Non-pigmented ciliary epithelial cell (primary cell): ENCODE data around the gene MAB21L4.

Experiments
- DNase-seq: peaks from one replicate; pipeline ENCODE4 v3.0.0-alpha.2; 2010; ENCODE audit warnings: low read depth

MAB21L4 gene

DNA sequence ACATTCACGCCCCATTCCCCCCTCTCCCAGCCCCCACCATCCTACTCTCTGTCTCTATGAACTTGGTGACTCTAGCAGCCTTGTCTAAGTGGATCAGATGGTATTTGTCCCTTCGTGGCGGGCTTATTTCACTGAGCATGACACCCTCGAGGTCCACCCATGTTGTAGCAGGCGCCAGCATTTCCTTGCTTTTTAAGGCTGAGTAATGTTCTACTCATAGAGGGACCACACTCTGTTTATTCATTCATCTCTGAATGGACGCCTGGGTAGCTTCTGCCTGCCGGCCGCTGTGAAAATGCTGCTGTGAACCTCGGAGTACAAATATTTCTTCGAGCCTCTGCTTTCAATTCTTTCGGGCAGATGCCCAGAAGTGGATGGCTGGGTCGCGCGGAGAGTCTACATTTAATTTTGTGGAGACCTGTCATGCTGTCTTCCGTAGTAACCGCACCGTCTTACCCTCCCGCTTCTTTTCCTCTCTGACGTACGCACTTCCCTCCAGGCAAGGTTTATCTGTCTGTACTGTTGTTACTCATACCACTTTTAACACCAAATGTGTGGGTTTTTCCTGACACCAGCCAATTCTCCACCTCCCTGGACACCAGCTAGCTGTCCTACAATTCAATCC, 15.8 kb upstream of the MAB21L4 start:
- no peak for DNase-seq

DNA sequence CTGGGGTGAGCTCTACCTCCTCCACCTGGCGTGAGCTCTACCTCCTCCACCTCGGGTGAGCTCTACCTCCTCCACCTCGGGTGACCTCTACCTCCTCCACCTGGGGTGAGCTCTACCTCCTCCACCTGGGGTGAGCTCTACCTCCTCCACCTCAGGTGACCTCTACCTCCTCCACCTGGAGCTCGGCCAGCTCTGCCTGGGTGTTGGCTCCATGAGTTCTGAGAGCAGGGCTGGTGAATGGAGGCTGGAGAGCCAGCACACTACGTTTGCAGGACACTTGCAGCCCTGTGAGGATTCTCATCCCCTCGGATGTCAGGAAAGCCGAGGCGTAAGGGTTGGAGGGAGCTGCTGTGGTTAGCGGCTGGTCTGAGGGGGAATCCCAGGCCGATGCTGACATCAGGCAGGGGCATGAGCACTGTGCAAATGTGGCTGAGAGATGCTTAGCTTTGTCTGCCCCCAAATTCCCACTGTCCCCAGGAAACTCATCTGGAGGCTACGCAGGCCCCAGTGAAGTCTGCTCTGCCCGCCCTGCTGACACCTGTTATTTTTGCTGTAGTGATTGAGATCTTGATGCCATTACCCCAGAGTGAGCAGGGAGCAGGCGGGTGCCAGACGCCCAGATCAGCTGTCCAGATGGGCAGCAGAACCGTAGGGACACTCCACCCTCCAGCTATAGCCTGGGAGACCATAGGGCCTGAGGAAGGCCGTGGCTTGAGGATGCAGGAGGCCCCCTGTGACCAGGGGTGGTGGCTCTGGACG, 13.4 kb upstream of the MAB21L4 start:
- no peak for DNase-seq

DNA sequence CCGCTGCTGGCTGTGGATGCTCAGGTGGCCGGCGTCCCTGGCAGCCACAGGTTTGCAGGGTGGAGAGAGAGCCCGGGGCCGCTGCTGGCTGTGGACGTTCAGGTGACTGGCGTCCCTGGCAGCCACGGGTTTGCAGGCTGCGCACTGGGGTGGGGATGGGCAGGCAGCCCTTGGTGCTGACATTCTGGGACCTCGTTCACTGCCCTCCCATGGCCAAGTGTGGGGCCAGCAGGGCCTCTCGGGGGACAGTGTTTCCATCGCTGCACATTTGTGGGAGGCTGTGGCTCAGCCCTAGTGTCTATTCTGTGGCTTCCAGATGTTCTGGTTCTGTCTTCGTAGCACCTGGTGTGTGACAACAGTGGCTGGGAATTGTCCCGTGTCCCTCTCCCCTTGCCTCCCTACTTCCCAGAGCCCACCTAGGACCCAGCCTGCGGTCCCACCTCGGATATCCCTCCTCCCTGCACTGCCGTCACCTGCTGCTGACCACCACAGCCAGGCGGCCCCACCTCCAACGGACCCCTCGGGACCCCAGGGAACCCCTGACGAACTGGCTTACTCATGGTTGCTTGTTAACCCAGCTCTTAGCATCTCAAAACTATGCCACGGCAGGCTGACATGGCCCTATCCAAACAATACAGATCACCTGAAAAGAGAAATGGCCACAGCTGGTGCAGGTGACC, 11.1 kb upstream of the MAB21L4 start:
- no peak for DNase-seq

DNA sequence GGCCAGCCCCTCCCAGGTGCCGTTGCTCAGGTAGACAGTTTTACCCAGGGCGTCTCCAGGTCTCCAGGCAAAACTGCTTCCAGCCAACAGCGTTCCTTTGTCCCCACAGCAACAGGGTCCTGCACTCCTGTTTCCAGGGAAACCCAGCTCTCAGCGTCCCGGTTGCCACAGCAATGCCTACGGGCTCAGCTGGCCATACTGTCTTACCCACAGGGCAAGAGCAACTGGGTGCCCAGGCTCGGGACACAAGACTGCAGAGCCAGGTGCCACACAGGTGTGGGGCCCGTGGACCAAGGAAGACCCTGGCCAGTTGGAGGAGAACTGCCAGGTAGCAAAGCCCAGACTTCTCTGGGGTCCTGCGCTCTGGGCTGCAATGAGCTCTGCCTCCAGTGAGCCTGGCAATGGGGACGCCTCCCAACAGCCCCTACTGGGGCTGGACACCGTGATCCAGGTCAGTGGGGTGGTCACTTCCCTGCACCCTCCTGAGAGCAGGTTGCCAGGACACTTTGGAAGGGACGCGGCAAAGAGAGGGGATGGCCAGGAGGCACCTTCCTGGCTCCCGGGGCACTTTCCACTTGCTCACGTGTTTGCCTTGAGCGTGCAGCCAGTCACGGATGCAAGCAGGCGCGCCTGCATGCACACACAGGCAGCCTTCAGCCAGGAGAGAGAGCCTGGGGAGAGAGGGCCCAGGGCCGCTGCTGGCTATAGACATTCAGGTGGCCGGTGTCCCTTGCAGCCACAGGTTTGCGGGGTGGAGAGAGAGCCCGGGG, 10.4 kb upstream of the MAB21L4 start, which contains the start of gene CROCC2:
CROCC2 (plus strand) TSS at position 196 of the 770 bp plus-strand sequence; CDS start at position 374, 178 bp downstream.
- no peak for DNase-seq

DNA sequence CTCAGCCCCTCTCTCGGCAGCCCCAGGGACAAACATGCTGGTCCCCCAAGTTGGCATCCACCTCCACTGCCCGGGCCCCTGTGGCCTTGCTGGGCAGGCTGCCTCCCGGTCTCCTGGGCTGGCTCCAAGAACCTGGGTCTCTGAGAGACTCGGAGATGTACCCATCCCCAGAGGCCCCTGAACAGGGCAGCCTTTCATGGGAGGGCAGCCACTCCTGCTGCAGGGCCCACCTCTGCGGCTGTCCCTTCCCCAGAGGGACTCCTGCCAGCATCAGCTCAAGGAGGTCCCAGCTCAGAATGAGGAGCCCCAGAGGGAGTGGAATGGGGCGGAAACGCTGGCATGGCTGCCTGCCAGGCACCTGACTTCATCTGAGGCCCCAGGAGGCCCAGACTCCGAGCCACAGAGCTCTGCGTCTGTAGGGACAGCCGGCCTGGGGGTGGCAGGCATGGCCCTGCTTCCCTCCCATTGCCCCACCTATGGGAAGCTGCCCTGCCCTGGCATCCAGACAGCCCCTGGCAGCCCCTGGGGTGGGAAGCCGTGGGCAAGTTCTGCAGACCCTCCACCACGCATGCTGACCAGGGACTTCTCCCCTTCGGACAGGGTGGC, 9.3 kb upstream of the MAB21L4 start:
- no peak for DNase-seq

DNA sequence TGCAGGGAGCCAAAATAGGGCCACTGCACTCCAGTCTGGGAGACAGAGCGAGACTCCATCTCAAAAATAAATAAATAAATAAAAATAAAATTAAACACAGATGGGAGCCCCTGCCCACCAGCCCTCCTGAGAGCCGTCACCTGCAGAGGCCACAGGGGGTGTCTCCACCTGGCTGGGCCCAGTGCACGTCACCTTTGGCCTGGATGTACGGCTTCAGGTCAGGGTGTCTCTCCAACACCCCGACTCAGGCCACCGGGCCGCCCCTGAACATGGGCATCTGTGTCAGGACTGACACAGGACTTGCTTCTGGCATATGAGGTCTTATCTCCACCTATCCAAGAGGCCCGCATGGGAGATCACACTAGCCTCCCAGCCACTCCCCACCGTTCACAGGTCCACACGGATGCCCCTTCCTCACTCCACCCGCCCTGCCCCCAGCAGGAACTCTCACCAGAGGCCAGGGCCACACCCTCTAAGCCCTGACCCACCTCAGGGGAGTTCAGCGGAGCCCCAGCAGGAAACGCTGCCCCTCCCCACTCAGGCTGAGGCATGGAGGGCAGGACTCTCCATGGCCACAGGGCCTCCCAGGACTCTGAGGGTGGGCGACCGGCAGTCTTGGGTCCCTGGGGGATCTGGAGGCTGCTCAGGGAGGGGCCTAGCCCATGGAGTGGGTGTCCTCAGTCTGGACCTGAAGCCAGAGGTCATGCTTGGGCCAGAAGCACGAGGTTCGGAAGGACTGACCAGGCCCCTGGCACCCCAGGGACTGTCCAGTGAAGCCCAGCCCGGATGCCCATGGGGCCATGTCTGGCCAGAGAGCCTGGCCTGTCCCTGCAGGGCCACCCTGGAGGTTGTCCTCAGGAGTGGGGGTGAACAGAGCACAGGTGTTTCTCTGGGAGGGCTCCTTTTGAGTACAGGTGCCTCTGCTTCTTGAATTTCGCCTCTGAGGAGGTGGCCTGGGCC, 8.5 kb upstream of the MAB21L4 start:
- no peak for DNase-seq

DNA sequence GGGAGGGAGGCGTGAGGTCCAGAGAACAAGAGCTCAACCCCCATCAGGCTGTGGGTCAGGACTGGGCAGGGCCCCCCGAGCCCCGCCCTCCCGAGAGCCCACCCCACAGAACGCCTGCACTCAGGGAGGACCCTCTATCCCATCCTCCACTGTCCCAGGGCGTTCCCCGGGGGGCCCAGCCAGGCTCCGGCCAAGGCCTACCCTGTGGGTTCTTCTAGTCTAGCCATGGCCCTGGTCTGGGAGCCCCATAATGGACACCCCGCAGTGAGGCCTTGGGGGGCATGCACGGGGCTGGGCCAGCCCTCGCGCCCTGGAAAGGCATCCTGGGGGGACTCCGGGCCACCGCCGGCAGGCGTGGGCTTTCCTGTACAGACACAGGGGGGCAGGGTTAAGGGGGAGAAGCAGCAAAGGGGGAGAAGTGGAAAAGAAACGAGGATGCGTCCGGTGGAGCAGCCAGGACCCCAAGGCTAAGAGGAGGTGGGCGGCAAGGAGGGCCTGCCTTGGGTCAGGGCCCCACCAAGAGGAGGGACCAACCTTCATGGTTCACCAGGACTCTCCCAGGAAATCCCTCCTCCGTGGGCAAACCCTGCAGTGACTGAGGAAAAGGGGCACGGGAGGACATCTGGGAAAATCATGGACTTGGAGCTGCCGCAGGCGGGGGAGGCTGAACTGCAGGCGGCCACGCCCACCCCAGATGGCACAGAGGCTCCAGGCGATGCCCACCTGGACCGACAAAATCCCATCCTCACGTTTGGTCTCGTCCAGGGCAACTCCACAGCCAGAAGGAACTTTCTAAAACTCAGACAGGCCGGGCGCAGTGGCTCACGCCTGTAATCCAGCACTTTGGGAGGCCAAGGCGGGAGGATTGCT, 7.5 kb upstream of the MAB21L4 start:
- no peak for DNase-seq

DNA sequence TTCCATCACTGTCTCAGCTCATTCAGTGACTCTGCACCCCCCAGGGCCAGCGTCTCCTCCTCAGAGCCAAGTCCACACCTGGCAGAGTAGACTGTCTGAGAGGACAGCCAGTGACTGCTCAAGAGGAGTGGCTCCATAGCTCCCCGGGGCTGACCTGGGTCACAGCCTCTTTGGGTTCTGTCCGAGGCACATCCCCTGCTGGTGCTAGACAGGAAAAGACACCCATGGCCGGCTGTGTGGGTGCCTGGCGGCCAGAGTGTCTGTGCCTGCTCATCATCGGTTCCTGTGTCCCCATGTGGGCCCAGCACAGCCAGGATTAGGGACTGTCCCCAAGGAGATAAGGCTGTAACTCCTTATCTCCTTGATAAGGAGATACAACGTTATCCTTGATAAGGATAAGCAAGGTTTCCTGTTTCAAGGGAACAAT, 6.7 kb upstream of the MAB21L4 start:
- no peak for DNase-seq

DNA sequence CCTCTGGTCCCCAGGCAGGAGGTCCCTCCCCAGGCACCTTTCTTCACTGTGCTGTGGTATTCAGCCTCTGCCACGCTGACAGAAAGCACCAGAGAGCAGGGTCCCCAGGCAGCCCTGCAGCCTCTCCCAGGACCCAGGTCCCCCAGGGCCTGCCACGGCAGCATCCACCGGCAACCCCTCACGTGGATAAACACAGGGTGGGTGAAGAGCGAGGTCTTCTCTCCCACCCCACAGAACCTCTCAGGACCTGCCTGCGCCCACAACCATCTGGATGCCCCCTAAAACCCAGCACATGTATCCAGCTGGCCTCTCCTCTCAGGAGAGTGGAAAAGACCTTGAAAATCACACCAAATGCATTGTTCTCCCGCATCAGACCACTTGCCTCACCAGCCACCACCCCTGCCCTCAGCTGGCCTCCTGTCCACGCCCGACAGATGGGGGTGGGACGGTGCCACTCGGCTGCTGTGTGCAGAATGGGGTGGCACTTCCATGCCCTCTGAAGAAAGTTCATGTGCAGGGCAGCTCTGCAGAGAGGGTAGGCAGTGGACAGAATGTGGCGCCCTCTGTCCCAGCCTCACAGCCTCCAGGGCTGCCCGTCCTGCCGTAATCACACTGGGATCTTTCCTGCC, 6.1 kb upstream of the MAB21L4 start:
- no peak for DNase-seq

DNA sequence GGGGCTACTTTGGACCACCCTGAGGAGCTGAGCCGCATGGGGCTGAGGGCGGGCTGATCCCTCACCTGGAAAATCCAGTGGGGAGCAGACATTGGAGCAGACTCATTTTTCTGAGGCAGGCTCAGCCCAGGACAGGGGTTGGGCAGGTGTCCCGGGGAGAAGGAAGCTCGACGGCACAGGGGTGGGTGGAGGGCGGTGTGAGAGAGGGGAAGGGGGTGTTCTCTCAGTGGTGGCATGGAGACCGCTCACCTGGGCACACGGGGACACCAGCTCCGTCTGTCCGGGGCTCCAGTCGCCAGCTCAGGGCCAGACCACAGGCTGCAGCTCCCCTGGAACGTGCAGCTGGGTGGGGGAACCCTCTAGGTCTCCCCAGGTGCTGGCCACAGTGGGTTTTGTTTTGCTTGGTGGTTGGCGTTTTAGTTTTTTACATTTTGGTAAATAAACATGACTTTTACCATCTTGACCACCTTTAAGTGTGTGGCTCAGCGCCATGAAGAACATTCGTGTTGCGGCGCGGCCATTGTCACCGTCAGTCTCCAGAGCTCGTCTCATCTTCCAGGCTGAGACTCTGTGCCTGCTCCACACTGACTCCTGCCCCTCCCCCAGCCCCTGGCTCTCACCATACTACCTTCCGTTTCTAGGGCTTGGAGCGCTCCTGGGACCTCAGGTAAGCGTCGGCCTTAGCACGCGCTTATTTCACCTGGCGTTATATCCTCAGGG, 4.3 kb upstream of the MAB21L4 start:
- no peak for DNase-seq

DNA sequence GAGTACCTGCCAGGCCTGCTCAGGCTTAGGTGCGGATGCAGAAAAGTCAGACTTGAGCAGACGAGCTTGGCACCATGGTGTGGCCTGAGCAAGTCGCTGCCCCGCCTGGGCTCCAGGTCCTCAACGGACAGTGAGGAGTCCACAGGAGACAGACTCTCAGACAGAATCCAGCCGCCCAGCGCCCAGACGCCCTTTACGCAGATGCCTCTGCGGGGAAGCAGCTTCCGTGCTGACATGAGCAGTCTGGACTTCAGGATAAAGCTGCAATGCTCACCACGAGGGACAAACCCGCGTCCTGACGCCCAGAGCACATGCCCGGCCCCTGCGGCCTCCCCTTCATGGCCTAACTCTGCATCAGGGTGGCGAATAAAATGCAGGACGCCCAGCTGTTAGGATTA, 3.5 kb upstream of the MAB21L4 start:
- DNase-seq: no peak

DNA sequence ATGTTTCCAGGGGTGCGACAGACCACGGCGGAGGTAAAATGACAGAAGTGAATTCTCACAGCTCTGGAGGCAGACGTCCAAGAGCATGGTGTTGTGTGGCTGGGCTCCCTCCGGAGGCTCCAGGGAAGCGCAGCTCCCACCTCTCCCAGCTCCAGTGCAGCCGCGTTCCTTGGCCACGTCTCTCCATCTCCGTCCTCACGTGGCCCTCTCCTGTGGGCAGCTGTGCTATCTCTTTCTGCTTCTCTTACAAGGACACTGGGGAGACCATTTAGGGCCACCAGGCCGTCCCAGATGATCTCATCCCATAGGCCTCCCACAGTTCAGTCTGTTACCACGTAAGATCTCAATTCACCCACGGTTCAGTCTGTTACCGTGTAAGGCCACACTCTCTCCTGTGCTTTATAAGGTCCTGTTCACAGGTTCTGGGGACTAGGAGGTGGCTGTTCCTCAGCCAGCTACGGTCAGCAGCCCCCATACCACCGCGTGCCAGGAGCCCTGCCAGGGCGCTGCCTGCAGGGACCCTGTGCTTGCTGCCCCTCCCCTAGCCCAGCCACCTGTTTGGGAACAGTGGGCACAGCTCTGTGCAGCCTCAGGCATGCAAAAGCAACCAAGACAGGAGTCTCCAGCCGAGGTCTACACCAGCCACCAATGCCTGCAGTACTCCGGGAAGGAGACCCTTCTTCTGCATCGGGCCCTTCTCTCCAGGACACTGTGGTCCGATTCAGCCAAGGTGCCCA, 2.9 kb upstream of the MAB21L4 start:
- no peak for DNase-seq

DNA sequence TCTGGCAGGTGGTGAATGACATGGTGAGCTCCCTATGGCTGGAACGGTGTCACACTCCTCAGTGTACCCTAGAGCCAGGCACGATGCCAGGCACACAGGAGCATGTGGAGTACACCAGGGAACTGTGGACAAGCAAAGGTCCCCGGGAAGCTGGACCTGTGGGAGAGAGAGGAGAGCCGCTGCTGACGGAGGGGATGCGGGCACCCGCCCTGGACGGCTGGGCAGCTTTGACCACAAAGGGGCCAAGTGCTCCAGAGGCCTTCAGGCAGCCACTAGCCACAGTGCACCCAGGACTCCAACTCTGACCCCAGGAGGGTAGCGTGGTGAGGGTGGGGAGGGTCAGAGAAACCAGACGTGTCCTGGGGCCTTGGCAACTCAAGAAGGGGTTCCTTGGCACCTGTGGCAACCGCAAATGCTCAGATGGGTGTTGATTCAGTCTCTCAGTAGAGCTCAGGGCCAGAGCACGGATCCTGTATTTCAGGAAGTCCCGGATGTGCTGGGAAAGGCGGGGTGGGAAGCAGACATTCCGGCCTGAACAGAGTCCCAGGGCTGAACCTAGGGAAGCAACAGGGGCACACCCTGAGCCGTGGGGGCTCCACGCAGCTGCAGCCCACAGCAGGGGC, 2.3 kb upstream of the MAB21L4 start:
- DNase-seq: no peak

DNA sequence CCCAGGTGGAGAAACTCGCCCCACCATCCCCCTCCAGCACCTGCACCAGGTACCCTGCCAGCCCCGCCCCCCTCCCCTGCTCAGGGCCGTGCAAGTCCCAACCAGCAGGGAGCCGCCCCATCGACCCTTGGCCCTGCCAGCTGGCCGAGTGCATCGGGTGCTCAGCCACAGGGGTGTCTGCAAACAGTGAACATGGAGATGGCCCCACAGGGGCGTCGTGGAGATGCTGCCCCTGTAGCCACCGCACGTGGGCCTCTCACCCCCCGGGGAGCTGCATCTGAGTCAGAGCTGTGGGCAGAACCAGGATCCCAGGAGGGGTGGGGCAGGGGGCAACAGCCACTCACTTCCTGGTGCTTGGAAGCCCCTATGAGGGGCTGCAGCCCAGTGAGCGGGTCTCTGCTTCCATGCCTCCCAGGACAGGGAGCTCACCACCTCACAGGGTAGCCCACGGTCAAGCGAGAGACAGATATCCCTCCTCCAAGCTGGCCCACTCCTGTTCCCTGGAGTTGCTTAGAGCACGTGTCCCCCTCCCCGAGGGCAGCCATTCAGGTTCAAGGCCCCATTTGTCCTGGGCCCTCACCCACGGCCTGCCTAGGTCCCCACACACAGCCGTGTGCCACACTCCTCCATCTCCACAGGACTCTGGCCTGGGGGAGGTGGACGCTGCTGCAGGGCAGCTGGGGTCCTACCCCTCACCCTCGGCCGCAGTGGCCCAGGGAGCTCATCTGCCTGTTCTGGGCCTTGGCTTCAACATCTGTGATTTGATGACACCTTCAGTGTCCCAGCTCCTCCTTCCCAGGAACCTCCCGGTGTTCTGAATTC, 1.1 kb upstream of the MAB21L4 start:
- no peak for DNase-seq

DNA sequence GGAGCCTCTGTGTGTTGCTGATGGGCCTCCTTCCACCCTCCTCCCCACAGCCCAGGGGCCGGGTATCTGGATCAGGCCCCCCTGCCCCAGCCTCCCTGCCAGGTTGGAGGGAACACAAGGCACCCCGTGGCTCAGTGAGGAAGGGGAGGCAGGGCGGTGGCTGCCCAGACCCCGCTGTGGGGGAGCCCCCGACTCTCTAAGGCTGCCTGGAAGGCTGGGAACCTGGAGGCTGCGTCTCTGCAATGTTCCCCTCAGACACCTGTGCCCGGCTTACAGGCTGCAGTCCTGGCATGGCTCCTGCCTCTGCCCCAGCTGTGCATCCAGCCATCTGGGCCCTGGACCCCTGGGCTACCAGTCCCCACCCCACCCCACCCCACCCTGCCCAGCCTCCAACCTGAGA, 438 bp upstream of the MAB21L4 start:
- DNase-seq: no peak

DNA sequence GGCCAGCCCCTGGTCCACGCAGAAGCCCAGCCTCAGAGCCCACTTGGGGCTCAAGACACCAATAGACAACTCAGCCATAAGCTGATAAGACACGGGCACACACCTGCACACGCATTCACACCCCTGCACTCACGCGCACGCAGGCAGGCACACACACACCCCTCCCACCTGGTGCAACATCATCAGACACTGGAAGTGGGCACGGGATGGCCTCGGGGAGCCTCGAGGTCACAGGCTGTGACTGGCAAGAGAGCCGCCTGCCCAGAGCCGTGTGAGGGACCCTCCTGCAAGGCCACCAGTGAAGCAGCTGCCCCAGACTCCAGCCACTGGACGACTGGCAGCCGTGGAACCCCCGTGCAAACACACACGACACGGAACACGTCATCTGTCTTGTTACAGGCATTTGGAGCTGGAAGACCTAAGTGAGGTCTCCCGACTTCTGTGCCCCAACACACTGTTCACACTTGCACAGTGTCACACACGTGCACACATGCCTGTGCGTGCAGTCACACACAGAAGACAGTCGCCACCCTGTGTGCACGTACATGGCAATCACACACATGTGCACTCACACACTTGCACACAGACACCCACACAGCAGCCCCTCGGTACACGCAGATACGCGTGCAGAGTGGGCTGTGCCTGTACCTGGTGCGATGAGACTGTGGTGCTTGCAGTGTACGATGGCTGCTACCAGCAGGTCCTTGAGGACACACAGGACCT, 959 bp downstream of the MAB21L4 start:
- no peak for DNase-seq
